H9 (cell line): ENCODE data around the gene ACOT8. TPM values are rescaled to one million over a fixed set of nuclear protein-coding genes. Genes with fewer than 3 reads are reported as not detected.

Source experiments
- DNase-seq: peaks from one replicate; pipeline ENCODE4 v3.0.0-alpha.2; 2017
- H2AFZ ChIP-seq: one replicate; pipeline ENCODE4 v1.6.1; 2013; ENCODE audit warnings: mild to moderate bottlenecking, low read length, control low read depth, moderate library complexity
- H2AK5ac ChIP-seq: 2 replicates; pipeline ENCODE4 v1.6.1; 2013; ENCODE audit warnings: low read length, control low read depth, mixed read lengths; ENCODE audit not compliant: insufficient read length
- H2BK120ac ChIP-seq: one replicate; pipeline ENCODE4 v1.6.1; 2013; ENCODE audit warnings: low read depth, mild to moderate bottlenecking, low read length, control low read depth, inconsistent platforms; ENCODE audit not compliant: poor library complexity, severe bottlenecking
- H2BK12ac ChIP-seq: 2 replicates; pipeline ENCODE4 v1.6.1; 2013; ENCODE audit warnings: low read length, control low read depth, mixed read lengths, low read depth; ENCODE audit not compliant: insufficient read length
- H2BK15ac ChIP-seq: 2 replicates; pipeline ENCODE4 v1.6.1; 2013; ENCODE audit warnings: low read depth, low read length, control low read depth
- H2BK20ac ChIP-seq: one replicate; pipeline ENCODE4 v1.6.1; 2013; ENCODE audit warnings: low read depth, mild to moderate bottlenecking, low read length, control low read depth, inconsistent platforms; ENCODE audit not compliant: poor library complexity, severe bottlenecking
- H2BK5ac ChIP-seq: 2 replicates; pipeline ENCODE4 v1.6.1; 2013; ENCODE audit warnings: low read length, control low read depth, mixed read lengths; ENCODE audit not compliant: insufficient read length
- H3K14ac ChIP-seq: 2 replicates; pipeline ENCODE4 v1.6.1; 2013; ENCODE audit warnings: low read length, control low read depth; ENCODE audit not compliant: insufficient read depth
- H3K18ac ChIP-seq: 2 replicates; pipeline ENCODE4 v1.6.1; 2013; ENCODE audit warnings: low read depth, mild to moderate bottlenecking, mixed read lengths, low read length, control low read depth; ENCODE audit not compliant: insufficient read length
- H3K23ac ChIP-seq: 2 replicates; pipeline ENCODE4 v1.6.1; 2013; ENCODE audit warnings: low read length, control low read depth, mixed read lengths, low read depth; ENCODE audit not compliant: insufficient read length
- H3K23me2 ChIP-seq: 2 replicates; pipeline ENCODE4 v1.6.1; 2013; ENCODE audit warnings: low read depth, mild to moderate bottlenecking, mixed read lengths, low read length, control low read depth; ENCODE audit not compliant: insufficient read length, poor library complexity, severe bottlenecking
- H3K27ac ChIP-seq: 2 replicates; pipeline ENCODE4 v1.5.1; 2013; ENCODE audit warnings: low read length, control low read depth, mixed read lengths, low read depth; ENCODE audit not compliant: insufficient read length
- H3K27me3 ChIP-seq: 2 replicates; pipeline ENCODE4 v1.6.1; 2013; ENCODE audit warnings: low read length, control low read depth, inconsistent platforms; ENCODE audit not compliant: insufficient read depth
- H3K4ac ChIP-seq: 2 replicates; pipeline ENCODE4 v1.6.1; 2013; ENCODE audit warnings: low read depth, mild to moderate bottlenecking, control low read depth, inconsistent platforms, low read length, moderate library complexity
- H3K4me1 ChIP-seq: 2 replicates; pipeline ENCODE4 v1.6.1; 2013; ENCODE audit warnings: low read length, control low read depth, inconsistent platforms; ENCODE audit not compliant: insufficient read depth
- H3K4me2 ChIP-seq: 2 replicates; pipeline ENCODE4 v1.6.1; 2013; ENCODE audit warnings: low read length, control low read depth, mixed read lengths; ENCODE audit not compliant: insufficient read length, insufficient read depth
- H3K56ac ChIP-seq: 2 replicates; pipeline ENCODE4 v1.6.1; 2013; ENCODE audit warnings: low read depth, mild to moderate bottlenecking, mixed read lengths, low read length, control low read depth; ENCODE audit not compliant: insufficient read length
- H3K79me1 ChIP-seq: 2 replicates; pipeline ENCODE4 v1.6.1; 2013; ENCODE audit warnings: low read depth, mild to moderate bottlenecking, moderate library complexity, low read length, control low read depth, inconsistent platforms; ENCODE audit not compliant: insufficient read depth, poor library complexity, severe bottlenecking
- H3K79me2 ChIP-seq: 2 replicates; pipeline ENCODE4 v1.6.1; 2013; ENCODE audit warnings: low read length, control low read depth, inconsistent platforms; ENCODE audit not compliant: insufficient read depth
- H3K9ac ChIP-seq: 2 replicates; pipeline ENCODE4 v1.6.1; 2013; ENCODE audit warnings: low read length, control low read depth, mixed read lengths; ENCODE audit not compliant: insufficient read length; ENCODE audit errors: extremely low read depth
- H3K9me3 ChIP-seq: one replicate; pipeline ENCODE4 v1.6.1; 2013; ENCODE audit warnings: low read depth, low read length, inconsistent platforms; ENCODE audit not compliant: control insufficient read depth
- H3T11ph ChIP-seq: one replicate; pipeline ENCODE4 v1.6.1; 2013; ENCODE audit warnings: mild to moderate bottlenecking, low read length, control low read depth, inconsistent platforms
- H4K20me1 ChIP-seq: one replicate; pipeline ENCODE4 v1.6.1; 2013; ENCODE audit not compliant: control insufficient read depth, insufficient read length, insufficient read depth
- H4K5ac ChIP-seq: 2 replicates; pipeline ENCODE4 v1.6.1; 2013; ENCODE audit warnings: low read depth, mild to moderate bottlenecking, mixed read lengths, low read length, control low read depth; ENCODE audit not compliant: insufficient read length
- H4K8ac ChIP-seq: replicated peaks from 2 replicates; pipeline ENCODE4 v1.6.1; 2013; ENCODE audit warnings: low read length, control low read depth, mixed read lengths, low read depth; ENCODE audit not compliant: insufficient read length
- H4K91ac ChIP-seq: 2 replicates; pipeline ENCODE4 v1.6.1; 2013; ENCODE audit warnings: low read depth, mild to moderate bottlenecking, moderate library complexity, mixed read lengths, low read length, control low read depth; ENCODE audit not compliant: insufficient read length
- H3K27ac Mint-ChIP-seq, 3 experiments: 2 replicates in 2 of 3; 3 replicates in 1 of 3; pipeline ENCODE4 v1.8.0; 2020 to 2021; ENCODE audit warnings: mixed read lengths in 3 of 3, mild to moderate bottlenecking in 1 of 3, moderate library complexity in 1 of 3
- H3K27me3 Mint-ChIP-seq: 2 replicates; pipeline ENCODE4 v1.8.0; 2021; ENCODE audit warnings: low read depth, mild to moderate bottlenecking, moderate library complexity, mixed read lengths
- H3K36me3 Mint-ChIP-seq, 3 experiments: 2 replicates in 2 of 3; 3 replicates in 1 of 3; pipeline ENCODE4 v1.8.0; 2020 to 2021; ENCODE audit warnings: low read depth in 3 of 3, mixed read lengths in 3 of 3; ENCODE audit not compliant: insufficient read depth in 1 of 3
- H3K4me1 Mint-ChIP-seq, 2 experiments: 2 replicates each; pipeline ENCODE4 v1.8.0; 2020; ENCODE audit warnings: mixed read lengths in 2 of 2
- H3K4me3 Mint-ChIP-seq, 2 experiments: 2 replicates in 1 of 2; 3 replicates in 1 of 2; pipeline ENCODE4 v1.8.0; 2020 to 2021; ENCODE audit warnings: mild to moderate bottlenecking in 2 of 2, mixed read lengths in 2 of 2, moderate library complexity in 1 of 2
- H3K9me3 Mint-ChIP-seq, 2 experiments: 2 replicates in 1 of 2; 3 replicates in 1 of 2; pipeline ENCODE4 v1.8.0; 2020; ENCODE audit warnings: mild to moderate bottlenecking in 2 of 2, mixed read lengths in 2 of 2, moderate library complexity in 1 of 2
- CTCF ChIP-seq: fragments of 200-600 bp; sonication (generic); conservative IDR thresholded peaks from 3 replicates; pipeline ENCODE4 v1.8.0; 2021; ENCODE audit warnings: antibody characterized with exemption, mild to moderate bottlenecking
- WGBS: extraction: QIAGEN DNeasy Blood & Tissue Kit; methylation state at CpG from one replicate; pipeline ENCODE4 v1.1.7; 2013; ENCODE audit warnings: missing lambda C conversion rate, low lambda C conversion rate, mixed read lengths; ENCODE audit not compliant: insufficient read length; ENCODE audit errors: extremely low coverage; 5-methylcytosine and 5-hydroxymethylcytosine counted together
- total RNA-seq: library from RNA; stranded (reverse); gene quantifications from 2 replicates; pipeline ENCODE4 v1.2.1, GENCODE V29; 2021

Gene ACOT8
- total RNA-seq, 1 experiment from 2014 or later = 26.7 TPM

- H2AK5ac ChIP-seq = no peak overlapping the region
- peaks cover 20 to 43% of the 10 kb centered on the region in 2 experiments for H3K4me1 Mint-ChIP-seq
- H3K79me1 ChIP-seq = no peaks in the 10 kb centered on the region
- H3K4me1 ChIP-seq = no peaks in the 10 kb centered on the region
- no peak overlapping the region for H3K14ac ChIP-seq
- H3K23ac ChIP-seq = no peak overlapping the region
- no peak overlapping the region for H2BK5ac ChIP-seq
- H3K27me3 ChIP-seq = no peaks in the 10 kb centered on the region; the same call in 1 of the 2 replicates
- no peaks in the 10 kb centered on the region; a peak in 1 of 7 replicates for H3K36me3 Mint-ChIP-seq
- no peak overlapping the region for H2BK15ac ChIP-seq
- no peak overlapping the region for H2BK120ac ChIP-seq
- no peak overlapping the region for H4K91ac ChIP-seq
- H2AFZ ChIP-seq = no peak overlapping the region
- H3T11ph ChIP-seq = no peak overlapping the region
- H4K20me1 ChIP-seq = no peaks in the 10 kb centered on the region
- no peaks in the 10 kb centered on the region; a peak in 1 of 5 replicates for H3K9me3 Mint-ChIP-seq
- no peak overlapping the region for H3K18ac ChIP-seq
- no peak overlapping the region for H3K9ac ChIP-seq
- H3K27me3 Mint-ChIP-seq = peaks cover 28% of the 10 kb centered on the region
- TF ChIP-seq CTCF = no peak
- no peaks in the 10 kb centered on the region for H3K79me2 ChIP-seq
- H3K27ac Mint-ChIP-seq = no peak overlapping the region
- H3K27ac ChIP-seq = no peak overlapping the region
- no peak overlapping the region for H2BK12ac ChIP-seq
- no peak for DNase-seq
- H4K8ac ChIP-seq = no peak overlapping the region
- H3K56ac ChIP-seq = no peak overlapping the region
- H3K9me3 ChIP-seq = no peaks in the 10 kb centered on the region
- no peak overlapping the region for H3K4ac ChIP-seq
- no peak overlapping the region for H3K4me2 ChIP-seq
- no CpG with 5 or more reads among the region's 6 CpGs for WGBS
- H3K23me2 ChIP-seq = no peaks in the 10 kb centered on the region
- H2BK20ac ChIP-seq = no peak overlapping the region
- no peak overlapping the region for H3K4me3 Mint-ChIP-seq
- H4K5ac ChIP-seq = no peak overlapping the region
Observed at GRCh38 chr20:45826381-45827019, 30.7 kb downstream of the ACOT8 start.
